COLO668 (cell line): Measurements from ENCODE around the gene CAMSAP1.

Experiments
- DNase-seq: peaks from one replicate; lab custom pipeline; 2025; ENCODE audit not compliant: unreplicated experiment; lab: John Stamatoyannopoulos, UW

CAMSAP1 gene

GRCh38 chr9:135941288-135941995 is 34.1 kb upstream of the CAMSAP1 start:
- no peak for DNase-seq

GRCh38 chr9:135939351-135940265 is 32.3 kb upstream of the CAMSAP1 start:
- DNase-seq: no peak

- DNase-seq: no peak
Observed at GRCh38 chr9:135937521-135938489, 30.5 kb upstream of the CAMSAP1 start.

DNA sequence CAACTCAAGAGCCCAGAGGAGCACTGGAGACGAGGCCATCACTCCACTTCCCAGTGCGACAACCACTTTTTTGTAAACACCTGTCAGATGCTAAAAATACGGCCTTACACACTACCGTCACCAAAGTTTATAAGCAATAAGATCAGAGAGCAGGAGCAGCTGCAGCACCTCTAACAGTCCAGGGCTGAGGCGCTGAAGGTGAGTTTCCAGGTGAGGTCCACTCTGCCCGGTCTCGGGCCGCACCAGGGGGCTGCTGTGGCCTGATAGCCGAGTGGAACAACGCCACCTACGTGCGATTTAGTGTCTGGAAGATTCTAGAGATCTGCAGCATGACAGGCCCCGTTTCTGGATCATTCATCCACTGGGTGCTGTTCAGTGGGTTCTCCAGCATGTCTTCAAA is 25.8 kb upstream of the CAMSAP1 start:
- DNase-seq: no peak

DNA sequence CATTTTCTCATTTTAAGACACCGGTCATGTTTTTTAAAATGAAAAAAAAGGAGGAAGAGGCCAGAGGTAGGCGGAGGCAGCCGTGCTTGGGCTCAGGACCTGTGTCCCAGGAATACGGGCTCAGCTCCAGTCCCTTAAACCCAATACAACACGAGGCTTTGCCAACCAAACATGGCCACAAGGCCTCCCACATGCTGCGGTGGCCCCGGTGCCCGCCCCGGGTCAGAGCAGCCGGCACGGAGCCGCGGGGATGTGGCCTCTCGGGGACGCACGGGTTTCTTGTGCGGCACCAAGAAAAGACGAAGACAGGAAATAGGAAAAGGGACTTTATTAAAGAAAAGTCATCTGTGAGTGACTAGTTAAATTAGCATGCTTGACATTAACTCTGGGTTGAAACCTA is 25.3 kb upstream of the CAMSAP1 start:
- no peak for DNase-seq

DNA sequence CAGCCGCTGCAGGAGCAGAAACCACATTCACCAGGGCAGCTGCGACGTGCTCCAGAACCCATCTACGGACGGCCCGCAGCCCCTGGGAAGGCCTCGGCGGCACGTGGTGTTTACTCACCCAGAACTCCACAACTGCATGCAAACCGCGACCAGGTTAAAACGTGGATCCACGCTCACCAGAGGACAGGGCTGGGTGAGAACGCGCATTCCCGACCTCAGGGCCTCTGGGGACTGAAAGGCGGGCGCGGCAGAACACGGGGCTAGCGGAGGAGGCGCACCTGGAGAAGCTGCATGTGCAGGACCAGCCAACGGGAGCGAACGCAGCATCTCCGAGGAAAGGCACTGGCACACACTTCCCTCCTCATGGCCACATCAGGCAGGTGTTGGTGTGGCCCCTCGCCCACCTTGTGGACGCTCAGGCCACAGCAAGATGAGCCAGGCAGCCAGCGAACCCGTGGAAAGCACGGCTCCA is 24.0 kb upstream of the CAMSAP1 start:
- DNase-seq: no peak

DNA sequence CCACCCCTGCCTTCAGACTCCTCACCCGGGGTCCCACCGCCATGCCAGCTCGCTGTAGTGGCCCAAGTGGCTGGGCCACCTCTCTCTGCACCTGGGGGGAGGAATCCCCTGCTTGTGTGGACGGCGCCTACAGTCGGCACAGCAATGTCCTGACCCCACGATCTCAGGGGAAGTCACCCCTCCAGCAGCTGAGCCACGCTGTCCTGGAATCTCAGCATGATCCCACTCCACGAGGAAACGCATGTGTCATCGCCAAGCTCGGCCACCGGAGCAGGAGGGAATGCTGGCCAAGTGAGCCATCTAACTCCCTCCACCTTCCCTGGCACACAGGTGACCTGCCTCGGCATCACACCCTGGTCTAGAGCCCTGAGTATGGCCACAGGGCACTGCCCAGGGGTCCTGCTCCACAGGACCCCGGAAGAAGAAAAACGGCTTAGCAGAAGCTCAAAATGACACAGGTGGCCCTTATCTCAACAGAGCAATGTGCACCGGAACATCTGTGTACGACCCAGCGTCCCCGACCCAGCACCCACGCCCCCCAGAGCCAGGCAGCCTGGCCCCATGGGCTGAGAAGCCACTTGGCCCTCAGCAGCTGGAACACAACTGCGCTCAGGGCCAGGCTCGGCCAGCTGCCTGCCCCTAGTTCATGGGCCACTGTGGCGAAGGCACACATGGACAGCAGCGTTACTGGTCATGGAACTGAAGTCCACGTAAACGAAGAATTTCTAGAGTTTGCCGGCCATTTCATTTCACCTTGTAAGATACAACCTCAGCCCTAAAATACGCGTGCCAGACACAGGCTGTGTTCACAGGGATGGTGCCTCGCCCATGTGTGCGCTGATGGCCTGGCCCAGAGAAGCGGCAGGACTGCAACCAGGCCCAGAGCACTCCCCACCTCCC is 23.4 kb upstream of the CAMSAP1 start:
- DNase-seq: no peak

- no peak for DNase-seq
Observed at GRCh38 chr9:135929656-135930445, 22.5 kb upstream of the CAMSAP1 start.

DNA sequence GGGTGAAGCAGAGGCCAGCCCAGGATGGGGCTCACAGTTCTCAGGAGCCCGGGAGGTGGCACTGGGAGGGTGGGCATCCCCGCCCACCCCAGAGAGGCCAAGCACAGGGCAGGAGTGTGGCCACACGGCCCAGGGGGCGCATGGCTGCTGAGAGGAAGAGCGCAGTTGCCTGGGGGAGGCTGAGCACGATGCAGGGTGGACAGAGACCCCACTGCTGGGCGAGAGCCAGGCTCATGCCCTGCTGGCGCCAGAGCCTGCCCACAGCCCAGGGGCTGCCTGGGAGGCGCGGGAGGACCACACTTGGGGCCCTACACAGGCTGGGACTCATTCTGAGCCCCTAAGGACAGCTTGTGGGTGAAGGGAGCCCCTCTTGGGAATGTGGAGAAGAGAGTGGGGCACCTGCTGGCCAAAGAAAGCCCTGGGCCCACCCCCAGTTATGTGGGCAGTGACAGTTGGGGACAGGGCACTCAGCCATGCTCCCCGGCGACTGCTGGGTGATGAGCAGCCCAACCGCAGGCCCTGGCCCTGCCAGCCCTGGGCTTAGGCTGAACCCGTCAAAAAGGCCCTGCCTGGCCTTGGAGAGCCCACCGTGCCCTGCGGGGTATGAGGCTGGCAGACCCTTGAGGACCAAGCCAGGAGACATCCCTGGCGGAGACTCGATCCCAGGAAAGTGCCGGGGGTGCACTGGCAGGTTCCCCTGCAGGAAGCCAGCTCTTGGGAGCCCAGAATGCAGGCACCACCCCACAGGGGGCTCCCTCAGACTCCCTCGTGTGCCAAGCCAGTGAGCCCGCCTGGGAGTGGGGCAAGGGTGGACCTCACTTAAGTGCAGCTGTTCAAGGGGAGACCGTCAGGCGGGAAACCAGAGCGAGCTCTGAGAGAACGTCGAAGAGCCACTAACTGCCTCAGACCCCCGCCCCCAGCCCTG is 21.6 kb upstream of the CAMSAP1 start:
- no peak for DNase-seq

DNA sequence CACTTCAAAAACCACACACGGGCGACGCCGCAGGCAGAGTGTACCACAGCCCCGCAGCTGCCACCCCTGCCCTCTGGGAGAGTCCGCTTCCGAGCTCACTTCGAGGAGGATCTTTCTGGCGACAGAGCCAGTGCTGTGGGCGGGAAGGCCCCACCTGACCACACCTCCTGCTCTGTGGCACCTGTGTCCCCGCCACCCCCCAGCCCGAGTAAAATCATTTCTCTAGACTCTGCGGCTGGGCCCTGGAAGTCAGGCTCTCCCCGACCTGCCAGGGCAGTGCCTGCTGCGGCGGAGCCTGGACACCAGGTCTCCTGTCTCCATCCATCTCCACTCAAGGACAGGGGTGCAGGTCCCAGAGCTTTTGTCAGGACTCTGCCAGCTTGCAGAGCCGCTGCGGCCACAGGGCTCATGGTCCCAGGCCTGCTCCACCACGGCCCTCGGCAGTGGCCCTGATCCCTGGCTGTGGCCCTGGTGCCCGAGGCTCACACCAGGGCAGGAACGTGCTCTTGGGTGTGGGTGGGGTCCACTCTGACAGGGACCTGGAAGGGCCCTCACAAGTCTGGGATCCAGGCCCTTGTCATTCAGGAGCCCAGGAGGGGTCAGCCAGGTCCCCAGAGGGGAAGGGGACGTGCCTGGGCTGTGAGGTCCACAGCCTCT is 20.9 kb upstream of the CAMSAP1 start:
- no peak for DNase-seq

- no peak for DNase-seq
Observed at GRCh38 chr9:135927195-135928013, 20.1 kb upstream of the CAMSAP1 start.

- peak; percentile 76 for DNase-seq
Observed at GRCh38 chr9:135926402-135927194, 19.3 kb upstream of the CAMSAP1 start.

DNA sequence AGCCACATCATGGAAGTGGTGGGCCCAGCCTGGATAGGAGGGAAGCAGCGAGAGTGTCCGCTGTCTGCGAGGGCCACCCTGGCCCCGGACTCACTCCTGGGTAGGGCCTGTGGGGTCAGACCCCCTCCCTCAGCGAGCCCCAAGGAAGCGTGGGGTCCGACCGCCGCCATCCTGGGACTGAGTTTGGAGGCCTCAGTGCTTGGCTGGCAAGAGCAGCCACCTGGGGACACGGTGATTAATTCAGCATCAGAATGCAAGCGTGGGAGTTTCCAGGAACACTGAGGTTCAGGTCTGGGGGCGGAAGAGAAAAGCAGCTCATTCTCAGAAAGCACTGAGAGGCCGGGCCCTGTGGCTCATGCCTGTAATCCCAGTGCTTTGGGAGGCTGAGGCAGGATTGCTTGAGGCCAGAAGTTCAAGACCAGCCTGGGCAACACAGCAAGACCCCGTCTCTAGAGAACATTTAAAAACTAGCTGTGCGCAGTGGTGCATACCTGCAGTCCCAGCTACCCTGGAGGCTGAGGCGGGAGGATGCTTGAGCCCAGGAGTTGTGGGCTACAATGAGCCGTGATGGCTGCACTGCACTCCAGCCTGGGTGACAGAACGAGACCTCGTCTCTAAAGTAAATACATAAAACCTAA is 18.3 kb upstream of the CAMSAP1 start:
- no peak for DNase-seq

DNA sequence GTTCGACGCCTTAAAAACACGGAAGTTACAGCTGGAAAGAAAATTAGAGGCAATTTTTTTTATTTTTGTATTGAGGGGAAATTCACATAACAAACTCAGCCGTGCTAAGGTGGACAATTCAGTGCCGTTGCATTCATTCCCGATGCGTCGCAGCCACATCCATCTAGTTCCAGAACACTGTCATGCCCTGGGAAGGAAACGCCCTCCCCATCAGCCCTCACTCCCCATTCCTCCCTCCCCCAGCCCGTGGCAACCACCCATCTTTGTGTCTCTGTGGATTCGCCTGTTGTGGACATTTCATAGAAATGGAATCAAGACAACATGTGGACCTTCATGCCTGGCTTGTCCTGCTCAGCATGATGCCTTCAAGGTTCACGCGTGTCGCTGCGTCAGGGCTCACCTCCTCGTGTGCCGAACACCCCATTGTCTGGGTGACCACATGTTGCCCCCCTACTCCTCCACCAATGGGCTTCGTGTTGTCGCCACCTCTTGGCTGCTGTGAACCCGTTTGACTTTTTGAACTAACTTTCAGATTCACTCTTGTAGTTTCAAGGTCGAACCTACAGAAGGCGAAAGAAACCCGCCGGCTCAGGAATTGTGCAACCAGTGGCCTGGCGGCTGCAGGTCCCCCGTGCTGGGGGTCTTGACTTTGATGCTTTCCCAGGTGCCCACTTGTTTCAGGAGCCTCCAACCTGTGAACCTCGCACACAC is 17.4 kb upstream of the CAMSAP1 start:
- DNase-seq: no peak

- no peak for DNase-seq
Observed at GRCh38 chr9:135923508-135923907, 16.2 kb upstream of the CAMSAP1 start.
